GM21717 (cell line): Measurements from ENCODE around the gene TMTC2.

ENCODE experiments used
- ATAC-seq: cut with Tn5 transposase; IDR thresholded peaks from one replicate; pipeline ENCODE4 v1.9.1; 2021; ENCODE audit warnings: mild to moderate bottlenecking, moderate library complexity; ENCODE audit not compliant: unreplicated experiment

The TMTC2 gene

GRCh38 chr12:83052890-83053541, 366.3 kb downstream of the TMTC2 start:
- no peak for ATAC-seq

GRCh38 chr12:83057436-83057835, 370.7 kb downstream of the TMTC2 start:
- no peak for ATAC-seq

GRCh38 chr12:83059107-83059506, 372.4 kb downstream of the TMTC2 start:
- no peak for ATAC-seq

GRCh38 chr12:83065562-83065961, 378.9 kb downstream of the TMTC2 start:
- no peak for ATAC-seq

GRCh38 chr12:83067981-83068380, 381.3 kb downstream of the TMTC2 start:
- ATAC-seq: no peak

- ATAC-seq: no peak
These were observed 387.7 kb downstream of the TMTC2 start for GRCh38 chr12:83074358-83074894.

- no peak for ATAC-seq
These were observed 388.8 kb downstream of the TMTC2 start for GRCh38 chr12:83075471-83075870.

- ATAC-seq: no peak
These were observed 390.3 kb downstream of the TMTC2 start for GRCh38 chr12:83077041-83077440.

- no peak for ATAC-seq
These were observed 396.1 kb downstream of the TMTC2 start for GRCh38 chr12:83082690-83083276.

- no peak for ATAC-seq
These were observed 396.9 kb downstream of the TMTC2 start for GRCh38 chr12:83083616-83084015.

- ATAC-seq: no peak
These were observed 398.0 kb downstream of the TMTC2 start for GRCh38 chr12:83084516-83085234.

GRCh38 chr12:83086023-83086422, 399.3 kb downstream of the TMTC2 start:
- ATAC-seq: no peak

GRCh38 chr12:83089575-83089974, 402.9 kb downstream of the TMTC2 start:
- no peak for ATAC-seq

- ATAC-seq: no peak
These were observed 405.4 kb downstream of the TMTC2 start for GRCh38 chr12:83092129-83092528.

GRCh38 chr12:83092606-83093005, 405.9 kb downstream of the TMTC2 start:
- no peak for ATAC-seq

- no peak for ATAC-seq
These were observed 406.7 kb downstream of the TMTC2 start for GRCh38 chr12:83093426-83093825.

GRCh38 chr12:83097643-83098342, 411.1 kb downstream of the TMTC2 start:
- ATAC-seq: no peak

- no peak for ATAC-seq
These were observed 412.7 kb downstream of the TMTC2 start for GRCh38 chr12:83099436-83099835.

GRCh38 chr12:83102499-83102898, 415.8 kb downstream of the TMTC2 start:
- ATAC-seq: no peak

GRCh38 chr12:83106873-83107272, 420.2 kb downstream of the TMTC2 start:
- ATAC-seq: no peak

GRCh38 chr12:83110424-83110823, 423.7 kb downstream of the TMTC2 start:
- ATAC-seq: no peak
